Measurements from ENCODE around the gene SGPP2.

- no peak for TF ChIP-seq CTCF (IDR thresholded peaks at IDR 0.05)
- TF ChIP-seq POLR2A (IDR thresholded peaks at IDR 0.05), result no peak
- no peak for TF ChIP-seq EP300 (IDR thresholded peaks at IDR 0.05)
Measured at GRCh38 chr2:222548992-222549391, 124.6 kb downstream of the SGPP2 start.

Measured in ovary (tissue), 3 donors.